ENCODE results near the gene TMEM119.
"Not testable (repeated sequence)": the region's sequence is repeated elsewhere in the genome, so short reads cannot be mapped to it uniquely, and the experiment has no call there.

Gene TMEM119

DNA sequence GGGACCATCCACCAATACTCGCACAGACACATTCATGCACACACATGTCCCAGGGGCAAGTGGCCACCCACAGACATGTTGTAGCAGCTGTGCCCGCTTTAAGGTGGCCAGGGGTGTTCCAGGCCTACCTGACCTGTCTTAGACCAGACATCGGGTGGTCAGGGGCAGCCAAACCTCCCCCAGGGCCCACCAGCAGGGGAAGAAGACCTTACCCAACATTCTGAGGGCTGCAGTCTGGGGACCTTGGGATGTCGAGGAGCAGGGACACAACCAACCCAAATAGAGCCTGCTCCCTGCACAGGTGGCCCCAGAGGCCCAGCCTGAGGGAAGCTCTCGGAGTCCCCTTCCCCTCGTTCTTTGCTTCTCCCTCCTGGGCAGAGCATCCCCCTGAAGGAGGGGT is 1.7 kb upstream of the TMEM119 start:
- no peak for FAIRE-seq

DNA sequence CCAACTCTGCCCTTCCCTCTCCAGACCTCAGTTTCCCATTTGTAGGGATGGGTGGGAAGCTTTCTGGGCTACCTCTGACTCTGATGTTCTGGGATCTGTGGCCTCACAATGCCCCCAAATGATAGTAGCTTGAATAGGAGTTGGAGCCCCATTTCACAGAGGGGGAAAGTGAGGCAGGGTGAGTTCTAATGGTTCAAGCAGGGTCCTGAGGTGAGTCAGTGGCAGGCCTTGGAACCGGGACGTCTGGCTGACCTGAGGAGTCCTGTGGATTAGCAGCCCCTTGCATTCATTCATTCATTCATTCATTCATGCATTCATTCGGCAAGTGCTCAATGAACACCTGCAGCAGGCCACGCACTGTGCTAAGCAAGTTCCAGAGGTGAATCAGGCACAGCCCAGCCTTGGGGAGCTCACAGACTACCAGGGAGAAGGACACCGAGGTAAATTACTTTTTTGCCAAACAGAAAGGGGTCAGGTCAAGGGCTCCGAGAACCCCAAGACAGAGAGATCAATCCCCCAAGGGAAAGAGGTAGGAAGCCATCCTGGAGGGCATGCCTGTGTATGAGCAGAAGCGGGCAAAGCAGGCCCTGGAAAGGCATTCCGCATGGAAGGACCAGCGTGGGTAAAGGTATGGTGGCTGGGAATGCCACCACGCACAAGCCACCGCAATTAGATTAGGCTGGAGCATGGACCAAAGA is 818 bp upstream of the TMEM119 start:
- no peak for FAIRE-seq

DNA sequence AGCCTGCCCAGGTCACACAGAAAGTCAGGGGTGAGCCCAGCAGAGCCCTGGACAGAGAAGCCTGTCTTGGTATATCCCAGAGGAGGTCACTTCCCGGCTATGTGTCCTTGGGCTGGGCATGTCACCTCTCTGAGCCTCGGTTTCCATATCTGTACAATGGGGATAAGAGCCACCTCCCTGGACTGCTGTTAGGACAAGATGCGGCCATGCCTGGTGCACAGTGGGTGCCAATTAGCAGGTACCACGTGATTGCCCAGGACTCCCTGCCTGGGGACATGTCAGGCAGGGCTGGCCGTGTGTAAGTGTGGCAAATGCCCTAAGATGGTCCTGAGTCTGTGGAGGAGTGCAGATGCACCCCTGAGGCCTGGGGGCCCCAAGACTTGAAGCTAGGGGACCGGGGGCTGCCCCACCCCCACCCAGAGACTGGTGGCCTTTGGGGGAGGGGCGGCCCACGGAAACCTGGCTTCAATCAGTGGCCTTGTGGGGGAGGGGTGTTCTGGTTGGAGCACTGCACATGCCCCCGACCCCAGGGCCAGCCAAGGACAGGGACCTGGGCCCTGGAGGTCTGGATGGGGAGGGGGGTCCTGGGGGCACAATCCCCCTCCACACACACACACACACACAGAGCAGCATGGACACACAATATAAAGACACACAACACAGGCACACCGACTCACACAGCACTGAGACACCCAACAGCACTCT is 878 bp downstream of the TMEM119 start:
- FAIRE-seq = no peak

DNA sequence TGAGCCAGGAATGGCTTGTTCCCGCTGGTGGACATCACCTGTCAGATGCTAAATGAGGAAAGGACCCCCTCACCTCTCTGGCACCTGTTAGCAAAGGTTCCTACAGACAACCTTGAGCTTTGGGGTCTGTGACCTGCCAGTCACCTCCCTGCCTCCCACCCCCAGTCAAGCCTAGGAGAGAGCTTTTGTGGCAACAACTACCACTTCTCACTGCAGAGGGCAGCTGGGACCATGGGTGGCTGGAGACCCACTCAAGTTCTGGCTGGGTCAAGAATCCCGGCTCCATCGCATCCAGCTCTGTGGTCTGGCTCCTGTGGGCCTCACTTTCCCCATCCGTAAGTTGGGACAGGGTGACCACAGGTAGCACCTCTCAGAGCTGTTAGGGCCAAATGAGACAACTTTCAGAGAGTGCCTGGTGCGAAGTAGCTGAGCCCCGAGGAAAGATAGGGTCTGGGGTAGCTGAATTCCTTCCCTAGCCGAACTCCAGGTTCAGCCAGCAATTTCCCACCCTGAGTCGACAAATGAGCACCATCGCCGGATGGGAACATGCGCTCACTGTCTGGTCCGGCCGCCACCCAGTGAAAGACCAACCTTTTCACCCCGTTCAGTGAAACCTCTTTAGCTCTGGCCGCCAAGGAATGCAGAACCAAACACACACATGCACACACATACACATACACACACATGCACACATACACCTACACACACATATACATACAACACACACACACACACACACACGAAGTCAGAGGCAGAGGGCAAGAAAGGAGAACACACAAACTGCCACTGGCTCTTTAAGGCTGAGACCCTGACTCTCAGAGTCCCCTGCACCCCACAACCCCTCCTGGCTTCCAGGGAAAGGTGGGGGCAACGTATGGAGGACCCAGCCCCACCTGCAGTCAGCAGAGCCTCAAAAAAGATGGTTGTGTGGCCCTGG is 1.9 kb downstream of the TMEM119 start:
- no peak for FAIRE-seq

DNA sequence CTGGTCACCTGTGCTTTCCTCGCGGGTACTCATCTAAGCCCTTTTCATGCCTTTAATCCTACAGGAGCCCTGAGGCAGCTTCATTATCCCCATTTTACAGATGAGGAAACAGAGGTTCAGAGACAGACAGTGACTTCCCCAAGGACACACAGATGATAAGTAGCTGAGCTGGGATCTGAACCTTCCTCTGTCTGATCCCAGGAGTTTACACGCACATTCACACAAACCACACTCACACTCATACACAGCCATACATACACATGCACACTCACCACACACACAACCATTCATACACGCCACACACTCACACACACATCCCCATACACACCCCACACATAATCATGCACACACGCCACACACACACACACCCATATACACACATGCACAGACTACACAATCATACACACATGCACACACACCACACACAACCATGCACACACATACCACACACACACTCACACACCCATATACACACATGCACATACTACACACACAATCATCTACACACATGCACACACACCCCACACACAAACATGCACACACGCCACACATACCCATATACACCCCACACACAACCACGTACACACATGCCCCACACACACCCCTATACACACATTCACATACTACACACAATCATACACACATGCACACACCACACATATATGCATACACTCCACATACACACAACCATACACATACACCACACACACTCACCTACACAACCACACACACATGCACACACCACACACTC is 2.7 kb downstream of the TMEM119 start:
- FAIRE-seq = no peak

DNA sequence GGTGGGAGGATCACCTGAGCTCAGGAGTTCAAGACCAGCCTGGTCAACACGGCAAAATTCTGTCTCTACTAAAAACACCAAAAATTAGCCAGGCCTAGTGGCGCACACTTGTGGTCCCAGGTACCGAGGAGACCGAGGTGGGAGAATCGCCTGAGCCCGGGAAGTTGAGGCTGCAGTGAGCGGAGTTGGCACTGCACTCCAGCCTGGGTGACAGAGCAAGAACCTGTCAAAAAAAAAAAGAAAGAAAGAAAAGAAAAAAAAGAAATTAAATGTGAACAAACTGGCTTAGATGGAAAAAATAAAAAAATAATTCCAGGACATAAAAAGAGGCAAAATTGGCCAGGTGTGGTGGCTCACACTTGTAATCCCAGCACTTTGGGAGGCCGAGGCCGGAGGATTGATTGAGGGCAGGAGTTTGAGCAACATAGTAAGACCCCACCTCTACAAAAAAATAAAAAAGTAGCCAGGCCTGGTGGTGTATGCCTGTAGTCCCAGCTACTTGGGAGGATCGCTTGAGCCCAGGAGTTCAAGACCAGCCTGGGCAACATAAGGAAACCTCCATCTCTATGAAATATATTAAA is 3.5 kb downstream of the TMEM119 start:
- FAIRE-seq = no peak

DNA sequence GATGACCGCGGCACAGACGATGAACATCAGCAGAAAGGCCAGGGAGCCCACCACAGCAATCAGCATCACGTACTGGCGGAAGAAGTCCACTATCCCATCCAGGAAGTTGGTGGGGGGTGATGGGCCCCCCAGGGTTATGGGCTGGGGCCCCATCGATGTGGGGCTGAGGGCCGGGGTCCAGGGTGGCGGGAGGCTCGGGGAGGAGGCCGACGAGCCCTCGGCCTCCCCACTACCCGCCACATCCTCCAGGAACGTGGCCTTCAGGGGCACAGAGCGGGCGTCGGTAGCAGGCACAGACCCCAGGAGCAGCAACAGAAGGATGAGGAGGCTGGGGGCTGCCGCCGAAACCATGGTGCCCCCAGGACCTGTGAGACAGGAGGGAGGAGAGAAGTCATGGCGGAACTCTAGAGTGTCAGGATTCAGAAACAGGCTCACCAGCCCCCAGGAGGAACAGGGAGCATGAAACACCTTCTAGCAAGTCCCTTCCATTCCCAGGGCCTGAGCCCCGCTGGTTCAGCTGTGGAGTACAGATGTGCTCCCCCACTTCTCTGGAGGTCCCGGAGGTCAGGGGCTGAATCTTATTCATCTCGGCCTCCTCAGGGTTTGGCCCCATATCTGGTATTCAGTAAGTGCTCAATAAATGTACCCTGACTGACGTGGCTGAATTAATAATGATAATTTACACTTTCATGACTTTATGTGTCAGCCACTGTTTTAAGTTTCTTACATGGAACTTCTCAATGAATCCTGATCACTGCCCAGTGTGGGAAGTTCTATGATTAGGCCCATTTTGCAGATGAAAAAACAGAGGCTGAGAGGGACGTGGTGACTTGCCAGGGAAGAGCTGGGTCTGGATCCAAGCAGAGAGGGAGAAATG is 5.6 kb downstream of the TMEM119 start:
- FAIRE-seq = no peak

DNA sequence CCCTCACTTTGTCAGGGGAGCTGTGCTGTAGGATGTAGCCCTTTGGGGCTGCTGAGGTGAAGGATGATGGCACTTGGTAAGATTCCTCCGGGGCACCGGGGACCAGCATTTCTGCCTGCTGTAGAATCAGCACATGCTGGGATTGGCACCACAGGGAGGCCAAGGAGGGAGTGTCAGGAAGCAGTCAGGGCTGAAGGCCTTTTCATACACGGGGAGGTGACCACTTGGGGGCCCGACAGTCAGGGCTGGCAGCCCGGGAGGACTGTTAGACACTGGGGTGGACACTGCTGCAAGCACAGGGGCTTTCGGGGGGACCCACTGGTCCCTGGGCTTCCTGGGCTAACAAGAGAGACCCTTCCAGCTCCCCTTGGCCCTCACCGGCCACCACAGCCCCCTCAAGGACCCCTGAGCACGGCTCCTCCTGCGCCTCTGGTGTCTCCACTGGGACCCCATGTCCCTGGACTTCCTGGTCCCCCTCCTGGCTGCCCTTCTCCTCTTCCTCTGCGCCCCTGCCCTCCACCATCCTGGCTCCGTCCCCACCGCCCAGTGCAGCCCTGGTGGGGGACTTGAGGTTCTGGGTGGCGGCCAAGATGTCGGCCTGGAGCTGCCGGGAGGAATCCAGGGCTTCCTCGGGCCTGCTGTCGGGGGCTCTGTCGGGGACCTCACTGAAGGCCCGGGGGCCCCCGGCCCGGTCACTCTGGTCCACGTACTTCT is 6.5 kb downstream of the TMEM119 start:
- no peak for FAIRE-seq

DNA sequence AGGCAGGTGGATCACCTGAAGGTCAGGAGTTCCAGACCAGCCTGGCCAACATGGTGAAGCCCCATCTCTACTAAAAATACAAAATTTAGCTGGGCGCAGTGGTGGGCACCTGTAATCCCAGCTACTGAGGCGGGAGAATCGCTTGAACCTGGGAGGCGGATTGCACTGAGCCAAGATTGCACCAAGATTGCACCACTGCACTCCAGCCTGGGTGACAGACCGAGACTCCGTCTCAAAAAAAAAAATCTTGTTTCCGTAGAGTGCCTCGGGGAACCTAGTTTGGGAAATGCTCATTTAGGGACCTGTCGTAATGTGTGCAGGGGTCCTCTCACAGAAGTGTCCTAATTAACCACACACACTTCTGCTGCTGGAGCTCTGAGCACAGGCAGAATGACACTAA is 7.4 kb downstream of the TMEM119 start:
- not testable (repeated sequence) for FAIRE-seq

DNA sequence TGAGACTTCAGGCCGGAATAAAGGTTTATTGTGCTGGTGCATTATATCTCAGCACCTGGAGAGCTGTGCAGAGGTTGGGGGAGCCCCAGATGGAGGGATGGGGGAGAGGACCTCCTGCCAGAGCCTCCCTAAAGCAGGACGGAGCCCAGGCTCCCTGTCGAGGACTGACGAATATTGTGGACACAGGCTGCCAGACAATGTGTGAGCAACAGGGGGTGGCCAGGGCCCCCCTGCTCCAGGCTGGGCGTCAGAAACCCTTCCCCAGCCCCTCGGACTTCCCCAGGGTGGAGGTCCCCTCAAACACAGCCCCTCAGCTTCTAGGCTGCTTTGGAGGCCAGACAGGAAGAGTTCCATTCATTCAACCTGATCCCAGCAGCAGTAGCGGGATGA is 8.0 kb downstream of the TMEM119 start:
- FAIRE-seq = no peak

DNA sequence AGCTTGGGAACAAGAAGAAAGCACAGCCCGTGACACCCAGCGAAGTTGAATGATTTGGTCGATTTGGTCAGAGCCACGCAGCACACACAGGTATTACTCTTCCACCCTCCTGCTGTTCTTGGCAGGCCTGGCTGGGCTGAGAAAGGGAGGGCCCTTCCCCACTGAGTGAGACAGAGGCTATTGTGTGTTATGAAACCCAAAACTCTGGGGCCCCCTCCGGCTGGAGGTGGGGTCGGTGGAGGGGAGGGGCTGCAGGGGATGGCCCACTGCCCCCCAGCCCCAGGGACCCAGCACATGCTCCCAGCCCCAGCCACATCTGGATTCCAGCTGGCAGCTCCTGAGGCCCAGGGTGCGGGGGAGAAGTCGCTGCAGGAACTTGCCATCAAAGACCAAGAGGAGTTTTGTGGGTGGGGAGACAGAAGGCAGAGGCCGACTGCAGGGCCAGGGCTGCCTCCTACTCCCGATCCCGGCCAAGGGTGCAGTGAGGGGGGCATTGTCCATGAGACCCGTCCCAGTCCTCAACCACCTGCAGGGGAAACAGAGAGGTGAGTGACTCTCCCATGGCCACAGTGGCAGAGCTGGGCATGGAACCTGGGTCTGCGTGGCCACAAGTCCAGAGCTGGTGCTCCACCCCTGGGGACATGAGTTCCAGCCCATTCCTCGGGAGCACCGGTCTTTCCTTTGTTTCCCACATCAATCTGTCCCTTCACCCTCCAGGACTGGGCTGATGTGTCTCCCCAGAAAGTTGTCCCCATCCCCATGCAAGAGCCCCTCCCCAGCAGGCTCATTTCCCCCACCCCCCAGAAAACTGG is 8.7 kb downstream of the TMEM119 start:
- no peak for FAIRE-seq

DNA sequence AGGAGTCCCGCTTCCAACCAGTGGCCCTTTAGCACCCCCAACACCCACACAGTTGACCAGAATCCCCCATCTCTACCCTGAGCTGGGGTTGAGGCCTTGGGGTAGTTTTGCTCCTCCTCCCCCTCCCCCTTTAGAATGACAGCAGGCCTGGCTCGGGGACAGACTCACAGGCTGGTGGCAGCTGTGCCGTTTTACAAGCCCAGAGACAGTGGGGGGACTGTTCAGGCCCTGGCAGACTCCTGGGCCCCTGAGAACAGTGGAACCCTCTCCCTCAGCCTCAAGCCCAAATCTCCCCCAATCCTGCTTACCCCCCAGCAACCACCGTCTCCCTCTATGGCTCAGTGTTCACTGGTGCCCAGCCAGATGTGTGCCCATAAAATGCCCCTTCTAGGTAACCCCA is 10.1 kb downstream of the TMEM119 start:
- no peak for FAIRE-seq

DNA sequence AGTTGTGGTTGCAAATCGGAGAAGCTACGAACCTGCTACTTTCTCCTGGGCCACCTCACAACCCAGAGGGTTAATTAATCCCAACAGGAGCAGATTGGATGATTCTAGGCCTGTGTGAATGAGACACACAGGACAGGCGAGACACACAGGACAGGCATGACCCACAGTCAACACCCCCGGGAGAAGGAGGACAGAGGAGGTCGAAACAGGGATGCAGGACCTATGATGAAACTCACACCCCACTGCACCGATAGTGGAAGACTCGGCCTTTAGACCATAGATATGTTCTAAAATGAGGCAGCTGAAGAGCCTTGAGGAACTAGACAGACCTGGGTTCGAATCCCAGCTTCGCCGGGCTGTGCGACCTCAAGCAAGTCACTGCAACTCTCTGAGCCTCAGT is 11.6 kb downstream of the TMEM119 start:
- FAIRE-seq = no peak

DNA sequence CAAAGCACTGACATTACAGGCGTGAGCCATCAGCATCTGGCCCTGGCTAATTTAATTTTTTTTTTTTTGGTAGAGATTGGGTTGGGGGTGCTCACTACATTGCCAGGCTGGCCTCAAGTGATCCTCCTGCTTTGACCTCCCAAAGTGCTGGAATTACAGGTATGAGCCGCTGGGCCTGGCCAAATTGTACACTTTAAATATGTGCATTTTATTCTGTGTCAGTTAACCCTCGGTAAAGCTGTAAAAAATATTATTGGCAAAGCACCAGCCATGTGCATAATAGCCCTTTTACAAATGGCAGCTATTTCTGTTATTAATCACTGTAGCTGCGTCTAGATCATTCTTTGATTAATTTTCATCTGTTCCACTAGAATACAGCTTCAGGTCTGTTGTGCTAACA is 12.0 kb downstream of the TMEM119 start:
- FAIRE-seq = no peak

DNA sequence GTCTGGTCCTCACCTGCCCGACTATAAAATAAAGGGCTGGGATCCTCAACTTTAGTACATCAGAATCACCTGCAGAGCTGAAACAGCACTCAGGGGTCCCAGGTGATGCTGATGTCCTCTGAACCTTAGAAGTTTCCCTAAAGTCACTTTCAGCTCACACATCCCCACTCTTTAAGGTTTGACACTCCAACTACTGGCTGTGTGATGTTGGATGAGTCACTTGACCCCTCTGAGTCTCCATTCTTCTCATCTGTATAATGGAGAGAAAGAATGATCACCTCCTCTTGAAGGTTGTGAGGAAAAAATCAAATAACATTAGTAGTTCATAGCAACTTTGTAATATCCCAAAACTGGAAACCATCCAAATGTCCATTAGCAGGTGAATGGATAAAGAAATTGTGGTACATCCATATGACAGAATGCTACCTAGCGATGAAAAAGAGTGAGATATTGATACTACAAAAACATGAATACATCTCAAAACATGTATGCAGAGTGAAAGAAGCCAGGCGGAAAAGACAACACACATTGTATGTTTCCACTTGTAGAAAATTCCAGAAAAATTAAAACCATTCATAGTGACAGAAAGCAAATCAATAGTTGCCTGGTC is 13.3 kb downstream of the TMEM119 start:
- FAIRE-seq = no peak

DNA sequence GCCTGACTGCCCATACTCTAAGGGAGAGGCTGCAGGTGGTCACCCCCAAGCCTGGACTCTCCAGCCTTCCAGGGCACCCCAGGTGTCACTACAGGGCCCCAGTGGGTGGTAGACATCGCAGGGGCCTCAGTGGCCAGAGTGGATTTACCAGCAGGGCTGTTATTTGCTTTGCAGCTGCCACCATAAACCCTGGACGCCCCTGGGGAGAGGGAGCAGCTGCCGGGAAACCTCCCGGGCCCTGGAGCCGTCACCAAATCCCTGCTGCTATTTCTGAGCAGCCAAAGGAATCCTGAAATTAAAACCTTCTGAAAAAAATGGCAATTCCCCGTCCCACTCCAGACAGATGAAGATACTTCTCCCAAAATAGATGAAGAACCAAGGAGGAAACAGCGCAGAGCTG is 13.9 kb downstream of the TMEM119 start:
- no peak for FAIRE-seq

DNA sequence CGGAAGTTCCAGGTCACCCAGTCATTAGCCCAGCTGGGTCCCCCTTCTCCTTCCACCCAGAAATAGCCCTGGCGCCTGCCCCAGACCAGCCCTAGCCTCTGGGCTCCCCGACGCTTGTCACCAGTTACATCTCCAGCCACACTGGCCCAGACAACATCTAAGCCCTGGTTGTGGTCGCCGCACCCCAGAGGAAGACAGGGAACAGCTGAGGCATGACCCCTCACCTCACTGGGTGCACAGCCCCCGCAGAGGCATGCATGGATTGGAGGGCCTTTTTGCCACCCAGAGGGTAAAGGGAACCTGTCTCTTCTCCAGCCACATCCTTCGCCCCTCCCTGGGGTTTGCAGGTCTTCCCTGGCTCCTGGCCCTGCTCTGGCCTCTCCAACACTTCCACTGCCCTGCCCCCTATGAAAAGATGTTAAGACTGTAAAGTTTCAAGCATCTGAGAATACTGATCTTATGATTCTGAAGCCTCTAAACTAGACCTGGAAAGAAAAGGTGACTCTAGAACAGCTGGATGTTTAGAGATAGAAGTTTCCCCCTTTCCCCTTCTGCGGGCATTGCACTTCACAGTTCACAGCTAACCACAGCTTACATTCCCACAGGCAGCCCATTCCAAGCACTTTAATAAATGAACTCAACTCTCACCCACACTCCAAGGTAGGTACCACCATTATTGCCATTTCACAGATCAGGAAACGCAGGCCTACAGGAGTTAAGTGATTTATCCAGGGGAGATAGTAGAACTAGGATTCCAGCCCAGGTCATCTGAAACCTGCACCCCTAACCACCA is 14.7 kb downstream of the TMEM119 start:
- no peak for FAIRE-seq

DNA sequence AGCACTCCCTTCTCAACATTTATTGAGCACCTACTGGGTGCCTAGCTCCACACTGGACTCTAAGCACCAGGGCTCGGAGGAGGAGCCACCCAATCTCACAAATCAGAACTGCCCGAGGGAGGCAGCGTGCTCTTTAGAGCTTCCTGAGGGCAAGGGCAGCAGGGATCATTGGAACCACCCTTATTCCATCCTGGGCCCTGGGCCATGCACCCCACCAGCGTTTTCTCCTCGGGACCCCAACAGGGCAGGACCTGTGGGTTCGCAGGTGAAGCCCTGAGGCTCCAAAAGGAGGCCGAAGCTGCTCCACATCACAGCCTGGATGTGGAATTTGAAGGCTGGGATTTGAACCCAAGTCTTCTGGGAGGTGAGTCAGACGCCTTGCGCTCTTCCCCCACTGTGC is 15.4 kb downstream of the TMEM119 start:
- FAIRE-seq = no peak
